ENCODE data around the gene SLC5A12.

The SLC5A12 gene

DNA sequence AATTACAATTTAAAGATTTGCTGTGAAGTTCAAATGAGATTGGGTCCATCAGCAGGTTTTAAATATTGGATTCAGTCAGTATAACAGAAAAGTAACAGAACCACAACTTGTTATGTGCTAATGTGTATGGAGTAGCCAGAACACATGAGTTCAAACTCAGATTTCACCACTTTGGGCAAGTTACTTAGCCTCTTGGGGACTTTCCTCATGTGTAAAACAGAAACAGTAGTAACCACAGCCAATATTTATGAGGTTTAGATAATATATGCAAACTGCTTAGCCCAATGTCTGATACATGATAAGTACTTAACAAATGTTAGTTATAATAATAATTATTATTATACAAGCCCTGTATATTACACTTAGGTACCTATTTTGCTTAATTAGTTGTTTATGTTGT is 21.8 kb upstream of the SLC5A12 start:
- H2BK5ac ChIP-seq (ENCODE audit: low read length), result no peak overlapping the region
- no peak overlapping the region for H3K23ac ChIP-seq (ENCODE audit: low read depth, low read length, poor library complexity)
- H3K4ac ChIP-seq (ENCODE audit: low read length), result no peak overlapping the region
- H4K8ac ChIP-seq (ENCODE audit: low read depth, low read length), result no peak overlapping the region
- no peak overlapping the region for H3K4me2 ChIP-seq (ENCODE audit: insufficient read depth, low read length, poor library complexity, severe bottlenecking)
- no peak overlapping the region for H3K27ac ChIP-seq (replicated peaks; ENCODE audit: low read length)
- no peak overlapping the region for H2AFZ ChIP-seq (ENCODE audit: low read length)
- H4K91ac ChIP-seq (ENCODE audit: low read depth, low read length, poor library complexity), result no peak overlapping the region
- H3K9ac ChIP-seq (ENCODE audit: low read depth, low read length, poor library complexity), result no peak overlapping the region
- DNase-seq (ENCODE audit: low spot score), result no peak
- H3K4me3 ChIP-seq (ENCODE audit: low read length in 2 of 2), result no peak overlapping the region
- no peaks in the 10 kb centered on the region for H3K9me3 ChIP-seq (replicated peaks in 1 of 2; ENCODE audit: control insufficient read depth in 2 of 2, insufficient read depth in 1 of 2, low read depth in 1 of 2, low read length in 2 of 2)
- no peaks in the 10 kb centered on the region for H3K36me3 ChIP-seq (replicated peaks in 1 of 2; ENCODE audit: control insufficient read depth in 2 of 2, insufficient read depth in 2 of 2, low read length in 2 of 2)
- H3K4me1 ChIP-seq (ENCODE audit: control insufficient read depth in 2 of 2, insufficient read depth in 1 of 2, low read depth in 1 of 2, low read length in 2 of 2), result peaks cover 0 to 2% of the 10 kb centered on the region in 2 donors
- H2BK12ac ChIP-seq (ENCODE audit: low read length), result no peak overlapping the region
- H2BK15ac ChIP-seq (ENCODE audit: low read length), result no peak overlapping the region
- H3K18ac ChIP-seq (ENCODE audit: low read length), result no peak overlapping the region
- no peak overlapping the region for H2BK120ac ChIP-seq (ENCODE audit: low read depth, low read length)
- H3K79me1 ChIP-seq (ENCODE audit: low read depth, low read length), result no peaks in the 10 kb centered on the region
- H3K27me3 ChIP-seq (ENCODE audit: control insufficient read depth in 3 of 3, insufficient read depth in 3 of 3, low read depth in 1 of 3, low read length in 3 of 3), result no peaks in the 10 kb centered on the region
- no peak overlapping the region for H2AK5ac ChIP-seq (ENCODE audit: low read depth, low read length)
- no peak overlapping the region for H3K14ac ChIP-seq (ENCODE audit: low read length)

- Histone ChIP-seq H3K23ac (ENCODE audit: low read depth, low read length, poor library complexity) (no peak overlapping the region), H4K8ac (ENCODE audit: low read depth, low read length) (no peak overlapping the region), H2BK120ac (ENCODE audit: low read depth, low read length) (no peak overlapping the region), H3K36me3 (replicated peaks in 1 of 2; ENCODE audit: control insufficient read depth in 2 of 2, insufficient read depth in 2 of 2, low read length in 2 of 2) (no peaks in the 10 kb centered on the region), H3K9me3 (replicated peaks in 1 of 2; ENCODE audit: control insufficient read depth in 2 of 2, insufficient read depth in 1 of 2, low read depth in 1 of 2, low read length in 2 of 2) (no peaks in the 10 kb centered on the region), H3K9ac (ENCODE audit: low read depth, low read length, poor library complexity) (no peak overlapping the region), H3K79me1 (ENCODE audit: low read depth, low read length) (no peaks in the 10 kb centered on the region), H2BK15ac (ENCODE audit: low read length) (no peak overlapping the region), H3K4me2 (ENCODE audit: insufficient read depth, low read length, poor library complexity, severe bottlenecking) (no peak overlapping the region), H3K18ac (ENCODE audit: low read length) (no peak overlapping the region), H2BK5ac (ENCODE audit: low read length) (no peak overlapping the region), H2BK12ac (ENCODE audit: low read length) (no peak overlapping the region), H2AK5ac (ENCODE audit: low read depth, low read length) (no peak overlapping the region), H3K27me3 (ENCODE audit: control insufficient read depth in 3 of 3, insufficient read depth in 3 of 3, low read depth in 1 of 3, low read length in 3 of 3) (no peaks in the 10 kb centered on the region), H2AFZ (ENCODE audit: low read length) (no peak overlapping the region), H4K91ac (ENCODE audit: low read depth, low read length, poor library complexity) (no peak overlapping the region), H3K4me1 (ENCODE audit: control insufficient read depth in 2 of 2, insufficient read depth in 1 of 2, low read depth in 1 of 2, low read length in 2 of 2) (peaks cover 0 to 2% of the 10 kb centered on the region in 2 donors), H3K14ac (ENCODE audit: low read length) (no peak overlapping the region), H3K27ac (replicated peaks; ENCODE audit: low read length) (no peak overlapping the region), H3K4ac (ENCODE audit: low read length) (no peak overlapping the region), H3K4me3 (ENCODE audit: low read length in 2 of 2) (no peak overlapping the region)
- DNase-seq (ENCODE audit: low spot score), result no peak
- no CpG with 5 or more reads among the region's 1 CpG for WGBS, 2 donors (ENCODE audit: extremely low coverage in 2 of 2, insufficient read length in 2 of 2, insufficient replicate concordance in 1 of 2)
Measured at GRCh38 chr11:26742966-26743365, 21.1 kb upstream of the SLC5A12 start.

DNA sequence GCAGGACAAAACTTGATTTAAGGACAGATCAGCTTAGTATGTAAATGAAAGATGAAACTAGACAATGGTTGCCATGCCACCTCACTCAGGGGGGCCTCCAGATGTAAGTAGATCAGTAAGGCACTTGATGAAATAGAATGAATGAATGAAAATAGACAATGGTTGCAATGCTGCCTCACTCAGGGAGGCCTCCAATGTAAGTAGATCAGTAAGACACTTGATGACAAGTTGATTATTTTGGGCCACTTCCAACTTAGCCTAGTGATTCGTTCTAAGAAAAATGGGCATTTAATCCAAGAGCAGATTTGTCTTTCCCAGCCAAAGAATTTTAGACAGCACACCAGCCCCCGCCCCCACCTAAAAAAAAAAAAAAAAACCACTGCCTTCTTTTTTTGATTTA is 19.2 kb upstream of the SLC5A12 start:
- no peak for DNase-seq (ENCODE audit: low spot score)
- H3K79me1 ChIP-seq (ENCODE audit: low read depth, low read length), result no peaks in the 10 kb centered on the region
- no peak overlapping the region for H3K14ac ChIP-seq (ENCODE audit: low read length)
- H3K4me1 ChIP-seq (ENCODE audit: control insufficient read depth in 2 of 2, insufficient read depth in 1 of 2, low read depth in 1 of 2, low read length in 2 of 2), result peaks cover 0 to 2% of the 10 kb centered on the region in 2 donors
- no peak overlapping the region for H2BK120ac ChIP-seq (ENCODE audit: low read depth, low read length)
- no peaks in the 10 kb centered on the region for H3K9me3 ChIP-seq (replicated peaks in 1 of 2; ENCODE audit: control insufficient read depth in 2 of 2, insufficient read depth in 1 of 2, low read depth in 1 of 2, low read length in 2 of 2)
- H2BK5ac ChIP-seq (ENCODE audit: low read length), result no peak overlapping the region
- H4K8ac ChIP-seq (ENCODE audit: low read depth, low read length), result no peak overlapping the region
- H2BK12ac ChIP-seq (ENCODE audit: low read length), result no peak overlapping the region
- H3K23ac ChIP-seq (ENCODE audit: low read depth, low read length, poor library complexity), result no peak overlapping the region
- H3K4ac ChIP-seq (ENCODE audit: low read length), result no peak overlapping the region
- no peaks in the 10 kb centered on the region for H3K36me3 ChIP-seq (replicated peaks in 1 of 2; ENCODE audit: control insufficient read depth in 2 of 2, insufficient read depth in 2 of 2, low read length in 2 of 2)
- no peak overlapping the region for H4K91ac ChIP-seq (ENCODE audit: low read depth, low read length, poor library complexity)
- WGBS, 2 donors (ENCODE audit: extremely low coverage in 2 of 2, insufficient read length in 2 of 2, insufficient replicate concordance in 1 of 2), result no CpG with 5 or more reads among the region's 2 CpGs
- H2AK5ac ChIP-seq (ENCODE audit: low read depth, low read length), result no peak overlapping the region
- H3K9ac ChIP-seq (ENCODE audit: low read depth, low read length, poor library complexity), result no peak overlapping the region
- H2AFZ ChIP-seq (ENCODE audit: low read length), result no peak overlapping the region
- H3K4me3 ChIP-seq (ENCODE audit: low read length in 2 of 2), result no peak overlapping the region
- no peaks in the 10 kb centered on the region for H3K27me3 ChIP-seq (ENCODE audit: control insufficient read depth in 3 of 3, insufficient read depth in 3 of 3, low read depth in 1 of 3, low read length in 3 of 3)
- H3K4me2 ChIP-seq (ENCODE audit: insufficient read depth, low read length, poor library complexity, severe bottlenecking), result no peak overlapping the region
- no peak overlapping the region for H3K18ac ChIP-seq (ENCODE audit: low read length)
- no peak overlapping the region for H3K27ac ChIP-seq (replicated peaks; ENCODE audit: low read length)
- no peak overlapping the region for H2BK15ac ChIP-seq (ENCODE audit: low read length)

DNA sequence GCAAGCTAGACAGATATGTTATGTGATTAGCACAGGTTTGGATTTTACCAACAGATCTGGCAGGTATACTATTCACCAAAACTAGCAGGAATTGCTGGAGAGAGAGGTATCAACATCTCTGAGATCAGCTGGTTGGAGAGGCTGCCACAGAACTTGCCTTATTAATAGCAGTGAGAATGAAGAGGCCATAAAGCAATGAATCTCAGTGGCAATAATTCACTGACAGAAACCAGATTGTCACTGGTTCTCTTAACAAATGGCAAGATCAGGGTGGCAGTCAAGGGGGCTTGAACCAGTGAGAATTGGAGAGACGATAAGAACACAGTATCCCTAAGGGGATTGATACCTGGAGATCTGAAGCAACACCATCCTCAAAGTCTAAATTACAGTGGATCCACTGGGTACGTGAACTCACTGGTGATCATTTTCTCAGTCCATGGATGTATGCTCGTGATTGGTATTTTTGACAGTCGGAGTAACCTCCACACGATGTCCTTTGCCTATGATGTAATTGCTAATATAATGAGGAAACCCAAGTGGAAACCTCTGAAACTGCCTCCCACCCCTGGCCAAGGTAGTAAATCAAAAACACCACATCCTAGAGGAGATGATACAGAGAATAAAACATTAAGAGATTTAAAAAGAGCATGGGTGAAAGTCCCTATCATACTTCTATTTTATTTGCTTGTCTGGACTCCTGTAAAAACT is 17.7 kb upstream of the SLC5A12 start:
- no peak overlapping the region for H2BK120ac ChIP-seq (ENCODE audit: low read depth, low read length)
- DNase-seq (ENCODE audit: low spot score), result no peak
- no peak overlapping the region for H3K23ac ChIP-seq (ENCODE audit: low read depth, low read length, poor library complexity)
- no peak overlapping the region for H3K18ac ChIP-seq (ENCODE audit: low read length)
- no peak overlapping the region for H2BK12ac ChIP-seq (ENCODE audit: low read length)
- H2BK15ac ChIP-seq (ENCODE audit: low read length), result no peak overlapping the region
- H2AFZ ChIP-seq (ENCODE audit: low read length), result no peak overlapping the region
- H3K9me3 ChIP-seq (replicated peaks in 1 of 2; ENCODE audit: control insufficient read depth in 2 of 2, insufficient read depth in 1 of 2, low read depth in 1 of 2, low read length in 2 of 2), result no peaks in the 10 kb centered on the region
- H3K27ac ChIP-seq (replicated peaks; ENCODE audit: low read length), result no peak overlapping the region
- no peaks in the 10 kb centered on the region for H3K79me1 ChIP-seq (ENCODE audit: low read depth, low read length)
- H3K4me2 ChIP-seq (ENCODE audit: insufficient read depth, low read length, poor library complexity, severe bottlenecking), result no peak overlapping the region
- peaks cover 0 to 2% of the 10 kb centered on the region in 2 donors for H3K4me1 ChIP-seq (ENCODE audit: control insufficient read depth in 2 of 2, insufficient read depth in 1 of 2, low read depth in 1 of 2, low read length in 2 of 2)
- WGBS, 2 donors (ENCODE audit: extremely low coverage in 2 of 2, insufficient read length in 2 of 2, insufficient replicate concordance in 1 of 2), result no CpG with 5 or more reads among the region's 5 CpGs
- no peak overlapping the region for H4K8ac ChIP-seq (ENCODE audit: low read depth, low read length)
- no peak overlapping the region for H3K4me3 ChIP-seq (ENCODE audit: low read length in 2 of 2)
- H3K27me3 ChIP-seq (ENCODE audit: control insufficient read depth in 3 of 3, insufficient read depth in 3 of 3, low read depth in 1 of 3, low read length in 3 of 3), result no peaks in the 10 kb centered on the region
- H2BK5ac ChIP-seq (ENCODE audit: low read length), result no peak overlapping the region
- no peak overlapping the region for H3K4ac ChIP-seq (ENCODE audit: low read length)
- no peak overlapping the region for H2AK5ac ChIP-seq (ENCODE audit: low read depth, low read length)
- H4K91ac ChIP-seq (ENCODE audit: low read depth, low read length, poor library complexity), result no peak overlapping the region
- no peaks in the 10 kb centered on the region for H3K36me3 ChIP-seq (replicated peaks in 1 of 2; ENCODE audit: control insufficient read depth in 2 of 2, insufficient read depth in 2 of 2, low read length in 2 of 2)
- no peak overlapping the region for H3K9ac ChIP-seq (ENCODE audit: low read depth, low read length, poor library complexity)
- H3K14ac ChIP-seq (ENCODE audit: low read length), result no peak overlapping the region

All from neuronal stem cell (in vitro differentiated cells).